Activated CD8-positive, alpha-beta memory T cell treated with anti-CD3 and anti-CD28 coated beads for 48 hours (primary cell): Measurements from ENCODE around the gene TTC16.
"Not testable (repeated sequence)": the region's sequence is repeated elsewhere in the genome, so short reads cannot be mapped to it uniquely, and the experiment has no call there.

Experiments
- DNase-seq, 3 experiments: peaks; one replicate each; pipeline ENCODE4 v3.0.0-alpha.2; 2020; ENCODE audit warnings: low read depth in 2 of 3, low spot score in 2 of 3

TTC16 gene

DNA sequence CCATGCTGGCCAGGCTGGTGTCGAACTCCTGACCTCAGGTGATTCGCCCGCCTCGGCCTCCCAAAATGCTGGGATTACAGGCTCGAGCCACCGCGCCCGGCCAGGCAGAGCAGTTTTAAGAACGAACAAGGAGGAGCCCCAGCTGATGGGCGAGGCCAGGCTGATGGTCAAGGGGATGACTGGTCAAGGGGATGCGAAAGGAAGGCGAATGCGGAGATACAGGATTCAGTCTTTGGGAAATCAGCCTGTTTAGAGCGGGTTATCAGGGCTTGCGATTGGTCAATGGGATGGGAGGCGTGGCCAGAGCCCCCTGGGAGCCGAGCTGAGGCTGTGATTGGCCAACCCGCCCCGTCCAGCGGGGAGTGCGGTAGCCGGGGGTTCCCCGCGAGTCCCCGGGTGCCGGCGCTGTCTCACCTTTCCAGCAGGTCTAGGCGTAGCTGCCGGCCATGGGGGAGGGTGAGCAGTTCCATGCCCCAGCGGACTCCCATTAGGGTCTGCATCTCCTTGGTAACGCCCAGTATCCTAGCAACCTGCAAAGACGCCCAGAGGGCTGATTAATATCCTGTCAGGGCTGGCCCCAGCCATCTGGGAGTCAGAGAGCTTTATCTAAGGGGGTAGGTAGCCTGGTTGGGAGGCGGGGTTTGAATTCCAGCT lies 26.7 kb downstream of the TTC16 start:
- DNase-seq = no peak

DNA sequence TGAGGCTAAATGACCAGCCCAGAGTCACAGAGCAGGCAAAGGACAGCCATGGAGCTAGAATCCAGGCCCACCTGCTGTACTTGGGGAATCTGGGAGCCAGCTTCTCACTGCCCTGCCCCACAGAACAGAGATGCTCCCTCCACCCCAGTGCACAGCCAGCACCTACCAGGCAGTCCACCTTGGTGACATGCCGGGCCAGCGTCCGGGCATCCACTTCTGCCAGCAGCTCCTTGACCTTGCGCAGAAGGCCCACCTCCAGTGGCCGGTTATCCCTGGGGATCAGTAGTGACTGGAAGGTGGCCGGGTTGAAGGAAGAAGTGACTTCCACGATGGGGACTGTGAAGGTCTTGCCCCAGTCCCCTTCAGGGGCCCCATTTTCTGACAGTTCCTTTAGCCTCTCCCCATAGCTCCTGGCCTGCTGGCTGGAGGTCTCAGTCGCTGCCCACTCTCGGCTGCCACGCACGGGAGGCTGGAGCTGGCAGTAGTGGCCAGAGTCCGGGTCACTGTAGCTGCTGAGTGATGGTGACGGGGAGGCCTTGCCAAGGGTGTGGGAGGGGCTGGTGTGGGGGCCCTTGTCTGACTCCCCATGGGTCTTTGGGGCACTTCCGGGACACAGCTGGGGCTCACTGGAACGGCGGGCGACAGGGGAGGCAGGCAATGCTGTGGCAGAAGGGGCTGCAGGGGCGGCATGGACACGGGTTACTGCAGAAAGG lies 28.7 kb downstream of the TTC16 start:
- no peak for DNase-seq

DNA sequence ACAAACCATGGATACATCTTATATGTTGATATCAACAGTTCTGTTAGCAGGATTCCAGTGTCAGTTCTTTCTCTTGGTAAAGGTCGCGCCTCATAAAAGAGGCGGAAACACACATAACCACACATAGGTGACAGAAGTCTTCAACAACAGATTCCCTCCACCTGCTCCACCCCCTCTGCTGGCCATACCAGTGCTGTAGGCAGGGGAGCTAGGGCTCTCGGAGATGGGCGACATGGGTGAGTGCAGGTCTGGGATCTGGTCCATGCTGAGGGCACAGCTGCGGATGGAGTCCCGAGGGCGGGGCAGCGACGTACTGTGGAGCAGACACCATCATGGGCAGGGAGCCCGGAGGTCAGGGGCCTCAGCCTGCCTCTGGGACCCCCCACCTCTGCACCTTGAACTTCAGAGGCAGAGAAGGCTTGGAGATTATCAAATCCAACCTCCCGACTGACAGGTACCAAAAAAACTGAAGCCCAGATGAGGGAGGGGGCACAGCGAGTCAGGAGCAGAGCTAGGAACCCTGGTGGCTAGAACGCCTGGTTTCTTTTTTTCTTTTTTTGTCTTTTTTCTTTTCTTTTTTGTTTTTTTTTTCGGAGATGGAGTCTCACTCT lies 31.2 kb downstream of the TTC16 start:
- no peak for DNase-seq

DNA sequence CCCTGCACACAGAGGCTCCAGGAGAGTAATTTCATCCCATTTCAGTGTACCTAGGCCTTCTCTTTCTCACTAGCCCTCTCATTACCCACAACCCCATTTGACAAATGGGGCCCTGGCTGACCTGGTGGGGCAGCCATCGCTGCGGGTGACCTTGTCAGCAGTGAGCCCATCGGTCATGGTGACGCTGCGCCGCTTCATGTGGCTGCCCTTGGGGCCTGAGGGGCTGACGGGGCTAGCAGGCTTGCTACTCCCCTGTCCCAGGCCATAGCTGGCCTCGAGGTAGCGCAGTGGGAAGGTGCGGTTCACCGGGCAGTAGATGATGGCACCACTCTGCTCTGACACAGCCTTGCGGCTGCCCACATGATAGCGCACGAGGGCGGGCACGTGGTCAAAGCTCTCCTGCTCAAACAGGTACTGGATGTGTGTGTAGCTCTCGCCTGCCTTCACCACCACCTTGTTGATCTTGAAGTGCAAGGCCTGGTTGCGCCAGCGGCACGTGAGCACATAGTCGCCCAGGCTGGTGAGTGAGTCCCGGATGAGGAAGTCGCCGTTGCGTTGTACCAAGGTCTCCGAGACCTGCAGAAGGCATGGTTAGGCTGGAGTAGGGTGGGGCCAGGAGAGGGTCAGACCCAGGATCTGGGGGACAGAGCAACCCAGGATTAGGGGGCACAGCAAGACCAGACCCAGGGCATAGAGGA lies 33.4 kb downstream of the TTC16 start:
- DNase-seq = no peak

GRCh38 chr9:127751269-127752054 lies 35.6 kb downstream of the TTC16 start:
- no peak for DNase-seq

GRCh38 chr9:127753148-127753547 lies 37.3 kb downstream of the TTC16 start:
- DNase-seq = no peak

GRCh38 chr9:127753622-127754021 lies 37.7 kb downstream of the TTC16 start:
- no peak for DNase-seq

DNA sequence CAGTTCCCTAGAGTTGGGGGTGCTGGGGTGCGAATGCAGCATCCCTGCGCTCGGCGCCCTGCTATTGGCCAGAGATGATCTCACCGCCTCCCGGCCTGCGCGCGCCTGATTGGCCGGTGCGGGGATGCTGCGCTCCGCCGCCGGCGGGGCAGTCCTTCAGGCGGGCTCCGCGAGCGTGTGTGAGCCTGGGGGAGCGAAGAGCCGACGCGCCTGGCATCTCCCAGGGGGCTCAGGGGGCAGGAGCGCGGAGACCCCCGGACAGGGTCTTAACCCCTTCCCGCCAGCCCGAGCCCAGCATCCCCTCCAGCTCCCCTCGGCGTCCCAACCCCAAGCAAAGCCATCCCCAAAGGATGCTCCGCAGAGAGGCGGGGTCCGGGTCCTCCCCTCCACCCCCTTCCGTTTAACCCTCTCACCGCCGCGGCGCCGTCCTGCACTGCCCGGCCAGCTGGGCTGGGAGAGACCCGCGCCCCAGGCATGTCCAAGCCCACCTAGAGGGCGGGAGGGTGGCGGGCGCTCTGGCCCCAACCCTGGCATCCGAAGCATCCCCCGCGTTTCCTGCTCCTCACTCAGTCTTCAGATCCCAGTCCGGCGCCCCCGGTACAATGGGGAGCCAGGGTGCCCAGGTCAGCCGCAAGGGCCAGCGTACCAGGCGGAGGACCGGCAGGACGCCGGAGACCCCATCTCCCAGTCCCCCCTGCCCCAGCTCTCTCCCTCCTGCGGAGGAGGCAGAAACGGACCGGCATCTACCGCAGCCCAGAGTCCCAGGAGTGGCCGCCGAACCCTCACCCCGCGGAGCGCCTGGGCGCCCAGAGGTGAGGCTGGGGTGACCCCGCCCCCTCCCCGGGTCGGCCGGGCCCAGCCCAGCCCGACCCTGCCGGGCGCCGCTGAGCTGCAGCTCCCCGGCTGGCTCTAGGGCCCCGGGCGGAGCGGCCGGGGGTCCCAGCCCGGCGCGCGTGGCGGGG lies 38.5 kb downstream of the TTC16 start:
- no peak for DNase-seq

DNA sequence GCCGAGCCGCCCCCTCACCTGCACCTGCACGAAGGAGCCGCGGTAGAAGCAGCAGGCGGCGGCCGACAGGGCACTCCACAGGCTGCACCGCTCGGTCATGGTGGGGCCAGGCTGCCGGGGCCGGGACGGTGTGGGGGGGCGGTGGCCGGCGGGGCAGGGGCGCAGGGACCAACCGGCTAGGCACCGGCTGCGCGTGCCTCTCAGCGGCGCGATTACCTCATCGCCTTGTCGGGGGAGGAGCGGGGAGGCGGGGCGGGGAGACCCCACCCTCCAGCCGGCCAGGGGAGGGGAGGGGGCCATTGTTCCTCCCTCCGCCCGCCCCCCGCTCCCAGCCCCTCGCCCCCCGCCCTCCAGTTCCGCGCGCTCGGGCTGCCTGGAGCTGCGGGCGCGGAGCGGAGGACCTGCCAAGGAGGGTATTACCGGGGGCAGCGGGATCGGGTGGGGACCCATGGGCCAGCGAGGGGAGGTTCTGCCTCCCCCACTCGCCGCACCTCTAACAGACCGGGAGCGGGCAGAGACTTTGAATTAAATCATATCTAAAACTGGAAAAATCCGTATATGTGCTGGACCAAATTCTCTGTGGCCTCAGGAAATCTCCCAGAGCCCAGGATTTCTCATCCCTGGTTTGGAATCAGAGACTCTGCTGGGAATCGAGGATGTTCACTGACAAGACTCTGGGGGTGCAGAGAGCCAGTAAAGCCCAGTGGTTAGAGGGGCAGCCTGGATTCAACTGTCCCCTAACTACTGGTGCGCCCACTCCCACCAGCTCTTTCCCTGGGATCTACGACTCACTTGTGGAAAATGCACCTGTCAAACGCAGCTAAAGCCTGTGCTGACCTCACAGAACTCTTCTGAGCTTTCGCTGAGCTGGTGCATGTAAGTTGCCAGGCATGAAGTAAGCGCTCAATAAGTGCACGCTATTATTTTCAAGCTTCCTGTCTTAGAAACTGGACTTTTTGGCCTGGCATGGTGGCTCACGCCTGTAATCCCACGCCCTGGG lies 39.5 kb downstream of the TTC16 start:
- DNase-seq = no peak

- no peak for DNase-seq
Measured at GRCh38 chr9:127756233-127756632, 40.4 kb downstream of the TTC16 start.

- DNase-seq = not testable (repeated sequence)
Measured at GRCh38 chr9:127756776-127757175, 40.9 kb downstream of the TTC16 start.

DNA sequence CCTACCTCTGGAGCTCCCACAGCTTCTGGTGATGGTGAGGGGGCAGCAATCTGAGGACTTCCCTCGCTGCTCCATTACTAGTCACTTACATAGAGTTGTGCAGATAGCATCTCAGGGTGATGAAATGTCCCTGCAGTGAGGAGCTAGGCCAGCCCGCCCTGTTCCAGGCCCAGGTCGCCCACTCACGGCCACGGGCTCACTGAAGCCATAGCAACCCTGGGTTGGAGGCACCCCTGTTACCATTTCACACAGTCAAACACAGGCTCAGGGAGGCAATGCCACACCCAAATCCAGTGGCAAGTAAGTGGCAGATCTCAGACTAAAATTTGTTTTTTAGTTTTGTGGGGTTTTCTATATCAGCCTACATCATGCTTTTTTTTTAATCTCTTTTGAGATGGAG lies 43.0 kb downstream of the TTC16 start:
- no peak for DNase-seq

- no peak for DNase-seq
Measured at GRCh38 chr9:127761061-127761460, 45.2 kb downstream of the TTC16 start.

GRCh38 chr9:127761491-127761956 lies 45.6 kb downstream of the TTC16 start:
- no peak for DNase-seq

DNA sequence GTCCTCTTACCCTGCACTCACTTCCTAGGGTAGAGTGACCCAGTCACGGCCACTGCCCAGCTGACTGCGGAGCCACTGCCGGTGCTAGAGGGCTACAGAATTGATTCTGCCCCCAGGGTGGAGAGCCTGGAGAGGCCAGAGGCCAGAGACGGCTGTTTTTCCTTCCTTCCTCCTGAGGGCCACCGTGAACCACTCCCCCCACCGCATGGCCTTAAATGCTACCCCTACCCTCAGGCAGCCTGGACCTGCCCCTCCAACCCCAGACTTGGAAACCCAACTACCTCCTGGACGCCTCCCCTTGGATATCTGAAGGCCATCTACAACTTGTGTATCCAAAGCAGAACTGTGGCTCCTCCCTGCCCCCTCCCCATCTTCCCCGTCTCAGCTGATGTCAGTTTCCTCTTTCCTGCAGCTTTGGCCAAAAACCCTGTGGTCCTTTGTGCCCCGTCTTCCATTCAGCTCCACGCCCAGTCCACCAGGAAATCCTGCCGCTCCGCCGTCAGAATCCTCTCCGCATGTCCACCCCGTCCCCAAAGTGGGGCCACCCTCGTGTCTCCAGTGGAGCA lies 46.3 kb downstream of the TTC16 start:
- DNase-seq = no peak

GRCh38 chr9:127763918-127764384 lies 48.1 kb downstream of the TTC16 start:
- DNase-seq = no peak

DNA sequence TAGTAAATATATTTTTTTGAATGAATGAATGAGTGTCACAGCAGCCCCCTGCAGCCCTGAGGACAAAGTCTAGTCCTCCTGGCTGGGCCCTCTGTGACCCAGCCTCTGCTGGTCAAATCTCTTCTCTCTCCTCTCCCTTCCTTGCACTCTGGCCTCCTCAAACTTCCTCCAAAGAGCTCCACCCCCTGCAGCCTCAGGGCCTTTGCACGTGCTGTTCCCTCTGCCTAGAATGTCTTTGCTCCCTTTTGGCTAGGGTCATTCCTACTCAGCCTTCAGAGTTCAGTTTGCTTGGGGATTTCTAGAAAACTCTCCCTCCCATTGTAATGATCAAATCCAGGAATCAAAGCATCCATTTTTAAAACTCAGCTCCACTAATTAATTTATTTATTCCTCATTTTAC lies 49.5 kb downstream of the TTC16 start:
- DNase-seq = no peak

GRCh38 chr9:127767410-127767809 lies 51.5 kb downstream of the TTC16 start:
- DNase-seq = no peak
